ENCODE data around the gene FPGS. TPM values are rescaled to one million over a fixed set of nuclear protein-coding genes. Genes with fewer than 3 reads are reported as not detected.

FPGS gene
- total RNA-seq, 4 donors from 2014 or later, result 42.0 to 230 (median 75.4) TPM

DNA sequence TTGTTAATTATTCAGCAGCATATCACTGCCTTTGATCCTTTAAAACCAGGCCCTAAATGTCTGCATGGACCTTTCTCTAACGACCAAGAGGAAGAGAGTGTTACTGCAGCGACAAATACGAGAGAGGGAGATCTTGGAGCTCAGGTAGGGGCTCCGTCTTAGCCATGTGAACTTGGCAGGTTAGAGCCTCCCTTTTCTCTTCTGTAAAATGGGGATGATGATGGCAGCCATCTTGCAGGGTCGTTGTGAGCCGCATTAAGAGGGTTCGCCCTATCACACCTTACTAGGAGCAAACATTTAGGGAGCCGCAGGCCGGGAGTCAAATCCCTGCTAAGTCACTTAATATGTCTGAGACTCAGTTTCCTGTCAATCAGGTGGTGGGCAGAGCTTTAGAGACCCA is 50.1 kb downstream of the FPGS start:
- TF ChIP-seq, protein P1, sequence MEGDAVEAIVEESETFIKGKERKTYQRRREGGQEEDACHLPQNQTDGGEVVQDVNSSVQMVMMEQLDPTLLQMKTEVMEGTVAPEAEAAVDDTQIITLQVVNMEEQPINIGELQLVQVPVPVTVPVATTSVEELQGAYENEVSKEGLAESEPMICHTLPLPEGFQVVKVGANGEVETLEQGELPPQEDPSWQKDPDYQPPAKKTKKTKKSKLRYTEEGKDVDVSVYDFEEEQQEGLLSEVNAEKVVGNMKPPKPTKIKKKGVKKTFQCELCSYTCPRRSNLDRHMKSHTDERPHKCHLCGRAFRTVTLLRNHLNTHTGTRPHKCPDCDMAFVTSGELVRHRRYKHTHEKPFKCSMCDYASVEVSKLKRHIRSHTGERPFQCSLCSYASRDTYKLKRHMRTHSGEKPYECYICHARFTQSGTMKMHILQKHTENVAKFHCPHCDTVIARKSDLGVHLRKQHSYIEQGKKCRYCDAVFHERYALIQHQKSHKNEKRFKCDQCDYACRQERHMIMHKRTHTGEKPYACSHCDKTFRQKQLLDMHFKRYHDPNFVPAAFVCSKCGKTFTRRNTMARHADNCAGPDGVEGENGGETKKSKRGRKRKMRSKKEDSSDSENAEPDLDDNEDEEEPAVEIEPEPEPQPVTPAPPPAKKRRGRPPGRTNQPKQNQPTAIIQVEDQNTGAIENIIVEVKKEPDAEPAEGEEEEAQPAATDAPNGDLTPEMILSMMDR (IDR thresholded peaks at IDR 0.05; ENCODE audit: low read depth), result no peak

DNA sequence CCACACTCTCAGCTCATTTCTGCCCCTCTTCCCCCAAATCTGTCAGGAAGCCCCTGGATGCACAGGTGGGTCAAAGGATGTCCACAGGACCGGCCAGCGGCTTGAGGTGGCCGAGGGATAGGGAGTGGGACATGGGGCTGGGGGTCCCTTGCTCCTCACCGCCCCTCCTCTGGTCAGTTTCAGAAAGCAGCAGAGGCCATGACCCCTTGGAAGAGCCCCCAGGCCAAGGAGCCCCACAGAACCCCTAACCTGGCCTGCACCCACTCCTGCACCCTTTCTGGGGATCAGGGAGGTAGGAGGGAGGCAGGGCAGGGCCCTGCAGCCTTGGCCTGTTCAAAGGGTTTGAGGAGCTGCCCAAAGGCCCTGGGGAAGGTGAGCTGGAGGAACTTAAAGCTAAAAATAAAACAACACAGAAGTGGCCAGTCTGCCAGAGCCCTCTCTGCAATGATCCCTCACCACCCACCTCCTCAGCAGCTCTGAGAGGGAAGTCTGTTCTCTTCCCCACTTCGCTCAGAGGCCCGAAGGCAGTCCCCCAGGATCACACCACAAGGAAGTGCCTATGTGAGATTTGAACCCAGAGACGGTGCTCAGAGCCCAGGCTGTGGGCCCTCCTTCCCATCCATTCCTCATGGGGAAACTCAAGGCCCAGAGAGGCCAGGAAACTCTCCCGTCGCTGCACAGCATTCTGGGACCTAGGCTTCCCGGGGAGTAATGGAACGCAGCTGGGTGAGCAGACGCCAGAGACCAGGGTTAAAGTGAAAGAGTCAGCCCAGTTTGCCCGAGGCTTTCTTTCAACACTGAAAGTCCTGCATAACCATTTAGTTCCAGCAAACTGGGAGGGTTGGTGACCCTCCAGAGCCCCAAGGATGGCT is 50.9 kb downstream of the FPGS start:
- TF ChIP-seq, protein P1 (IDR thresholded peaks at IDR 0.05; ENCODE audit: low read depth), result no peak

DNA sequence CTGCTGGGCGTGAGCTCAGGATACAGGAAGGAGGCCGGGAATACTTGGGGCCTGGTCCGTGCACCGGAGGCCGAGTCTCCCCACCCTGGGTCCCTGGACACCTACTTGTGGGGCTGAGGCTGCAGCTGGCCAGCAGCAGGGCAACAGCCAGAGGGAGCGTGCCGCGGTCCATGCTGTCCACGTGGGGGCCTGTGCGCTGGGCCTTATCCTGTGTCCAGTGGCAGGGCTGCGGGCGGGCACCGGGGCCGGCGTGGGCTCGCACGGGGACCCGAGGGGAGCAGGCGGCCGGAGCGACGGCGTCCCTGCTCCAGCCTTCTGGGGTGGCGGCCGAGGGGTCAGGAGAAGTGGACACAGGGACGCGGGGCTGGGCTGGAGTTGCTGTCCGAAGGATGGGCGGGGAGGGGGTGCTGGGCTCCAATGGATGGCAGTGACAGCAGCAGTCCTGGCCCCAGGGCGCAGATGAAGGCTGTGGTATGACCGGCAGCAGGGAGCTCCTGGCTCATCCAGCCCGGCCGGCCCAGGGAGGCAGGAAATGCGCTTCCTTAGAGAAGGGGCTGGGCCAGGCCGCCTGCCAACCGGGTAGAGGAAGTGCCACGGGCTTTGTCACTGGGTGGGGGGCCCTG is 51.6 kb downstream of the FPGS start, which contains the start of gene ENG:
Gene ENG, minus strand, starts transcription at position 475 of the 623 bp plus-strand sequence. Its CDS starts 303 bp downstream, at position 172.
- TF ChIP-seq, protein P1 (IDR thresholded peaks at IDR 0.05; ENCODE audit: low read depth), result no peak

DNA sequence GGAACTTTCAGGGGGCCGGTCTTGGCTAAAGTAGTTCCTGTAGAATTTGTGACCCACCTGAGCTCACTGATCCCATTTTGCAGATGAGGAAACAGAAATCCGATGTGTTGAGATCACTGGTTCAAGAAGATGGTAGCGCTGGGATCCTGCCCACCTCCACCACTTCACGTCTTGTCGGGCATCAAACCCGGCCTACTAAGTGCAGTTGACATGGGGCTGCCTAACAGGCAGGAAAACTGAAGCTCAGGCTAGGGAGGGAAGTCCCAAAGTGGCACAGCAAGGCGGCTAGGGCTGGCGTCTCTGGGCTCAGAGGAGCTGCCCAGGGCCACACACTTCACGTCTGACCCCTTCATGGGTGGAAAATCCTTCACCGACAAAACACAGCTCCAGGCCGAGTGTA is 52.3 kb downstream of the FPGS start:
- TF ChIP-seq, protein P1 (IDR thresholded peaks at IDR 0.05; ENCODE audit: low read depth), result no peak

DNA sequence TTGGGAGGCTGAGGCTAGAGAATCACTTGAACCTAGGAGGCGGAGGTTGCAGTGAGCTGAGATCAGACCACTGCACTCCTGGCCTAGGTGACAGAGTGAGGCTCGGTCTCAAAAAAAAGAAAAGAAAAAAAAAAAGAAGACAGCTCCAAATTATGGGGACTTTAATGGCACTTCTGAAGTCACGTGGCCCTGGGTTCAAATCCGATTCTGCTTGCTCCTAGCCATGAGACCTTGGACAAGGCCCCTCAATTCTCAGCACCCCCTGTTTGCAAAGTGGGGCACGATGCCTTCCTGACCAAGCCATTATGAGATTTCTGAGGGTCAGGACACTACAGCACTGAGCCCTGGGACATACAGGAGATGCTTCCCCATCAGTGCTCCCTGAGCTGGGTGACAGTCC is 52.8 kb downstream of the FPGS start:
- TF ChIP-seq, protein P1 (IDR thresholded peaks at IDR 0.05; ENCODE audit: low read depth), result no peak

DNA sequence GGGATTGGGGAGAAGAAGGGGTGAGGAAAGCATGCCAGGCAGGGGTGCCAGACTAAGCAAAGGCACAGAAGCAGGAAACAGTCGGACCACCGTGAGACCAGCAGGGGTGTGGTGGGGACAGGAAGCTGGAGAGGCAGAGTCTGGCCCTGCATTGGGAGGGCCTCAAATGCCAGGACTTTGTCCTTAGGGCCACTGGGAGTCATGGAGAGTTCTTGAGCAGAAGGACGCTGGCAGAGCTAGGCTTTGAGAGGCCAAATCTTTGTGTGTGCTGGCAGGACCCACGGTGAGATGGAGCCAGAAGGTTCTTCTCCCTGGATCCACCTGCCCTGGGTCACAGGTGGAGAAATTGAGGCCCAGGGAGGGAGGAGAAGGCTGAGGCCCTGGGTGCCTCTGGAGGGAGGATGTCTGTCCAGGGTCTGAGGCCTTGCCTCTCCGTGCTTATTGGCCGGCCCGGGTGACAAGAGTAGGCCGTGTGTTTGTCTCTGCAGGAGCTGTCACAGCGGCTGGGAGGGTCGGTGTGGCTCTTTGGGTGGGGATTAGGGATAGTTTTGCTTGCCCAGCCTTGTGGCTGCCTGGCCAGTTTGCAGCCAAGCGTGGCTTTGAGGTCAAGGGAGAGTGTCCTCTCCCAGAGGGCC is 53.5 kb downstream of the FPGS start:
- TF ChIP-seq, protein P1 (IDR thresholded peaks at IDR 0.05; ENCODE audit: low read depth), result no peak

DNA sequence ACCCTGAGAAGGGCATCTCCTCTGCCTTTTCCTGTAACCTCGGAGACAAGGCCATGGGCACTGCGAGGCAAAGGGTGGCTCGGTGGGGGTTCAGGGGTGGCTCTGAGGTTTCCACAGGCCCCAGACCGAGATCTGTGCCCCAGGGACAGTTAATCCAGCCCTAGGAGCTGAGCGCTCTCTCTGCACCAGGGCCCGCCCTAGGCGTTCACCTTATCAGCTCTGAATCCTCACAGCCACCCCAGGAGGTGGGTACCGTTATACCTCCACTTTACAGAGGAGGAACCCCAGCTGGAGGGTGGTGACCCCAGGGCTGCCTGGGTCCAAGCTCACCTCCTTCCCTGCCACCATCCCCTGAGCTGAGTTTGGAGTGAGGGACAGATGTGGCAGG is 54.0 kb downstream of the FPGS start:
- TF ChIP-seq, protein P1 (IDR thresholded peaks at IDR 0.05; ENCODE audit: low read depth), result no peak

Measured in subcutaneous adipose tissue (tissue), 4 donors.